ENCODE data around the gene INSIG1. TPM values are rescaled to one million over a fixed set of nuclear protein-coding genes. Genes with fewer than 3 reads are reported as not detected.

The INSIG1 gene
- total RNA-seq, 1 experiment from 2014 or later, result 32.3 TPM

- ChIA-PET POLR2A (no interaction called here), CTCF (no interaction called here)
- no peaks in the 10 kb centered on the region; the same call in 1 of the 2 replicates for H3K27me3 Mint-ChIP-seq (ENCODE audit: low read depth)
- no peaks in the 10 kb centered on the region for H3K36me3 Mint-ChIP-seq
- ATAC-seq (peak; percentile 38), DNase-seq (ENCODE audit: low spot score) (no peak)
- H3K9me3 Mint-ChIP-seq, result no peaks in the 10 kb centered on the region
- no peaks in the 10 kb centered on the region for H3K4me1 Mint-ChIP-seq
- TF ChIP-seq TEAD4 (CRISPR knock-in tag; IDR thresholded peaks at IDR 0.05), result no peak
- H3K27ac Mint-ChIP-seq, result no peak overlapping the region
- H3K4me3 Mint-ChIP-seq, result no peak overlapping the region
Measured at GRCh38 chr7:155327590-155328320, 30.1 kb downstream of the INSIG1 start.

- Mint-ChIP-seq H3K9me3 (no peaks in the 10 kb centered on the region), H3K27ac (no peak overlapping the region), H3K4me3 (no peak overlapping the region), H3K4me1 (no peaks in the 10 kb centered on the region), H3K27me3 (ENCODE audit: low read depth) (no peaks in the 10 kb centered on the region; the same call in 1 of the 2 replicates), H3K36me3 (no peaks in the 10 kb centered on the region)
- CTCF ChIA-PET, result no interaction called here
- DNase-seq (ENCODE audit: low spot score) (no peak), ATAC-seq (no peak)
- POLR2A ChIA-PET, result no interaction called here
- TF ChIP-seq, protein P1, sequence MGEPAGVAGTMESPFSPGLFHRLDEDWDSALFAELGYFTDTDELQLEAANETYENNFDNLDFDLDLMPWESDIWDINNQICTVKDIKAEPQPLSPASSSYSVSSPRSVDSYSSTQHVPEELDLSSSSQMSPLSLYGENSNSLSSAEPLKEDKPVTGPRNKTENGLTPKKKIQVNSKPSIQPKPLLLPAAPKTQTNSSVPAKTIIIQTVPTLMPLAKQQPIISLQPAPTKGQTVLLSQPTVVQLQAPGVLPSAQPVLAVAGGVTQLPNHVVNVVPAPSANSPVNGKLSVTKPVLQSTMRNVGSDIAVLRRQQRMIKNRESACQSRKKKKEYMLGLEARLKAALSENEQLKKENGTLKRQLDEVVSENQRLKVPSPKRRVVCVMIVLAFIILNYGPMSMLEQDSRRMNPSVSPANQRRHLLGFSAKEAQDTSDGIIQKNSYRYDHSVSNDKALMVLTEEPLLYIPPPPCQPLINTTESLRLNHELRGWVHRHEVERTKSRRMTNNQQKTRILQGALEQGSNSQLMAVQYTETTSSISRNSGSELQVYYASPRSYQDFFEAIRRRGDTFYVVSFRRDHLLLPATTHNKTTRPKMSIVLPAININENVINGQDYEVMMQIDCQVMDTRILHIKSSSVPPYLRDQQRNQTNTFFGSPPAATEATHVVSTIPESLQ (CRISPR knock-in tag; IDR thresholded peaks at IDR 0.05), result no peak
- no peak for TF ChIP-seq TP53 (CRISPR knock-in tag; IDR thresholded peaks at IDR 0.05)
- TF ChIP-seq TEAD1 (CRISPR knock-in tag; IDR thresholded peaks at IDR 0.05), result no peak
- TF ChIP-seq IRF2 (CRISPR knock-in tag; IDR thresholded peaks at IDR 0.05; ENCODE audit: borderline replicate concordance, low read depth), result no peak
Measured at GRCh38 chr7:155329225-155329624, 31.5 kb downstream of the INSIG1 start.

- POLR2A ChIA-PET, result no interaction called here
- ATAC-seq (no peak), DNase-seq (ENCODE audit: low spot score) (no peak)
- no peak overlapping the region for H3K4me3 Mint-ChIP-seq
- CTCF ChIA-PET, result interaction anchor here (1.1 to 1.2 kb wide), 2 partner anchors 25 to 27 kb away, joined by 3 read pairs; no protein-coding TSS in a partner anchor
- no peaks in the 10 kb centered on the region for H3K9me3 Mint-ChIP-seq
- no peaks in the 10 kb centered on the region for H3K27me3 Mint-ChIP-seq (ENCODE audit: low read depth)
- H3K27ac Mint-ChIP-seq, result no peak overlapping the region
- no peaks in the 10 kb centered on the region for H3K36me3 Mint-ChIP-seq
- H3K4me1 Mint-ChIP-seq, result no peaks in the 10 kb centered on the region
- TF ChIP-seq ZNF121 (CRISPR knock-in tag; IDR thresholded peaks at IDR 0.05) (no peak), ZNF219 (CRISPR knock-in tag; IDR thresholded peaks at IDR 0.05; ENCODE audit: borderline replicate concordance) (no peak), RORB (CRISPR knock-in tag; IDR thresholded peaks at IDR 0.05) (no peak), ERG (CRISPR knock-in tag; IDR thresholded peaks at IDR 0.05) (no peak), ELF4 (CRISPR knock-in tag; IDR thresholded peaks at IDR 0.05; ENCODE audit: low read depth) (no peak), PREB (CRISPR knock-in tag; IDR thresholded peaks at IDR 0.05; ENCODE audit: borderline replicate concordance) (no peak), GTF2I (CRISPR knock-in tag; conservative IDR thresholded peaks at IDR 0.05) (no peak), EMX1 (CRISPR knock-in tag; IDR thresholded peaks at IDR 0.05) (no peak), CREM (CRISPR knock-in tag; IDR thresholded peaks at IDR 0.05) (no peak), ZNF512 (CRISPR knock-in tag; IDR thresholded peaks at IDR 0.05; ENCODE audit: borderline replicate concordance) (no peak), CBFB (CRISPR knock-in tag; IDR thresholded peaks at IDR 0.05; ENCODE audit: low read depth) (no peak), NR3C1 (CRISPR knock-in tag; conservative IDR thresholded peaks at IDR 0.05; ENCODE audit: low read depth) (no peak)
- TF ChIP-seq, protein P2, sequence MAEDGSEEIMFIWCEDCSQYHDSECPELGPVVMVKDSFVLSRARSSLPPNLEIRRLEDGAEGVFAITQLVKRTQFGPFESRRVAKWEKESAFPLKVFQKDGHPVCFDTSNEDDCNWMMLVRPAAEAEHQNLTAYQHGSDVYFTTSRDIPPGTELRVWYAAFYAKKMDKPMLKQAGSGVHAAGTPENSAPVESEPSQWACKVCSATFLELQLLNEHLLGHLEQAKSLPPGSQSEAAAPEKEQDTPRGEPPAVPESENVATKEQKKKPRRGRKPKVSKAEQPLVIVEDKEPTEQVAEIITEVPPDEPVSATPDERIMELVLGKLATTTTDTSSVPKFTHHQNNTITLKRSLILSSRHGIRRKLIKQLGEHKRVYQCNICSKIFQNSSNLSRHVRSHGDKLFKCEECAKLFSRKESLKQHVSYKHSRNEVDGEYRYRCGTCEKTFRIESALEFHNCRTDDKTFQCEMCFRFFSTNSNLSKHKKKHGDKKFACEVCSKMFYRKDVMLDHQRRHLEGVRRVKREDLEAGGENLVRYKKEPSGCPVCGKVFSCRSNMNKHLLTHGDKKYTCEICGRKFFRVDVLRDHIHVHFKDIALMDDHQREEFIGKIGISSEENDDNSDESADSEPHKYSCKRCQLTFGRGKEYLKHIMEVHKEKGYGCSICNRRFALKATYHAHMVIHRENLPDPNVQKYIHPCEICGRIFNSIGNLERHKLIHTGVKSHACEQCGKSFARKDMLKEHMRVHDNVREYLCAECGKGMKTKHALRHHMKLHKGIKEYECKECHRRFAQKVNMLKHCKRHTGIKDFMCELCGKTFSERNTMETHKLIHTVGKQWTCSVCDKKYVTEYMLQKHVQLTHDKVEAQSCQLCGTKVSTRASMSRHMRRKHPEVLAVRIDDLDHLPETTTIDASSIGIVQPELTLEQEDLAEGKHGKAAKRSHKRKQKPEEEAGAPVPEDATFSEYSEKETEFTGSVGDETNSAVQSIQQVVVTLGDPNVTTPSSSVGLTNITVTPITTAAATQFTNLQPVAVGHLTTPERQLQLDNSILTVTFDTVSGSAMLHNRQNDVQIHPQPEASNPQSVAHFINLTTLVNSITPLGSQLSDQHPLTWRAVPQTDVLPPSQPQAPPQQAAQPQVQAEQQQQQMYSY (CRISPR knock-in tag; IDR thresholded peaks at IDR 0.05), result no peak
- TF ChIP-seq, protein P3, sequence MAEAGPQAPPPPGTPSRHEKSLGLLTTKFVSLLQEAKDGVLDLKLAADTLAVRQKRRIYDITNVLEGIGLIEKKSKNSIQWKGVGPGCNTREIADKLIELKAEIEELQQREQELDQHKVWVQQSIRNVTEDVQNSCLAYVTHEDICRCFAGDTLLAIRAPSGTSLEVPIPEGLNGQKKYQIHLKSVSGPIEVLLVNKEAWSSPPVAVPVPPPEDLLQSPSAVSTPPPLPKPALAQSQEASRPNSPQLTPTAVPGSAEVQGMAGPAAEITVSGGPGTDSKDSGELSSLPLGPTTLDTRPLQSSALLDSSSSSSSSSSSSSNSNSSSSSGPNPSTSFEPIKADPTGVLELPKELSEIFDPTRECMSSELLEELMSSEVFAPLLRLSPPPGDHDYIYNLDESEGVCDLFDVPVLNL (CRISPR knock-in tag; IDR thresholded peaks at IDR 0.05; ENCODE audit: borderline replicate concordance, low read depth), result no peak
- TF ChIP-seq, protein P4, sequence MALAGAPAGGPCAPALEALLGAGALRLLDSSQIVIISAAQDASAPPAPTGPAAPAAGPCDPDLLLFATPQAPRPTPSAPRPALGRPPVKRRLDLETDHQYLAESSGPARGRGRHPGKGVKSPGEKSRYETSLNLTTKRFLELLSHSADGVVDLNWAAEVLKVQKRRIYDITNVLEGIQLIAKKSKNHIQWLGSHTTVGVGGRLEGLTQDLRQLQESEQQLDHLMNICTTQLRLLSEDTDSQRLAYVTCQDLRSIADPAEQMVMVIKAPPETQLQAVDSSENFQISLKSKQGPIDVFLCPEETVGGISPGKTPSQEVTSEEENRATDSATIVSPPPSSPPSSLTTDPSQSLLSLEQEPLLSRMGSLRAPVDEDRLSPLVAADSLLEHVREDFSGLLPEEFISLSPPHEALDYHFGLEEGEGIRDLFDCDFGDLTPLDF (CRISPR knock-in tag; IDR thresholded peaks at IDR 0.05), result no peak
Measured at GRCh38 chr7:155331396-155331795, 33.7 kb downstream of the INSIG1 start.

Measured in WTC11 (cell line).